Stimulated activated CD4-positive, alpha-beta T cell treated with anti-CD3 and anti-CD28 coated beads, TNF-alpha, amount 100 ng/mL, for 24 hours (primary cell): ENCODE measurements around the gene ZNRF3.
"Not testable (repeated sequence)": the region's sequence is repeated elsewhere in the genome, so short reads cannot be mapped to it uniquely, and the experiment has no call there.

Experiments used
- DNase-seq, 3 experiments: peaks; one replicate each; pipeline ENCODE4 v3.0.0-alpha.2; 2020; ENCODE audit warnings: low read depth in 3 of 3

ZNRF3 gene

DNA sequence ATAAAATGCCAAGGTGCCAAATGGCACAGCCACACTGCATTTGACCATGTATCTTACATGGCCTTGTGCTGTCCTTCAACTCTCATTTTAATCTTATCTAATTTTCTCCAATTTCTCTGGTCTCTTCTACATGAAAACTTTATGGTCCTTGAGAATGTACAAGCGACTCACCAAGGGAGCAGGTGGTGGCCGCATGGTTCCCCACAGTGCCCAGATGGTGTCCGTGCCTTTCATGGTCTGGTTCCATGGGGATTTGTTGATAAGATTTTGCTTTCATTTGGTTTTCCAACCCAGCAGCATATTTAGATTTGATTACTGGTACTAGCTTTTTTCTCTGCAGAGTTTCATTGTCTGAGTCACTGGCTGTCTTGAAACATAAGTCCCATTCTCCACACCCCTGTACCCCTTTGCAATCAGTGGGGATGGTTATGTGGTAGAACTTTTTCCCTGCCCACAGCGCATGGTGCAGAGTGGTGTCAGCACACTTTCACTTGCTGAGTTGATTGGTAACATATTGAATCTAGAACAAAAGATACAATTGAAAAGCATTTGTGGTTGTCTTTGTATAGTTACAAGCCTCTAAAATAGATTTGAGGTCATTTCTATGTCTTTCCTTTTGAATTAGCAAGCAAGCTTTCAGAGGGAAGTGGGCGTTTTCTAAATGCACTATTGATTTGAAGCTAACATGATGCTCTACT lies 24.1 kb downstream of the ZNRF3 start:
- peak; percentile 28 to 70 (median 43) for DNase-seq

- not testable (repeated sequence) for DNase-seq
These were observed 25.4 kb downstream of the ZNRF3 start for GRCh38 chr22:28908810-28909209.

DNA sequence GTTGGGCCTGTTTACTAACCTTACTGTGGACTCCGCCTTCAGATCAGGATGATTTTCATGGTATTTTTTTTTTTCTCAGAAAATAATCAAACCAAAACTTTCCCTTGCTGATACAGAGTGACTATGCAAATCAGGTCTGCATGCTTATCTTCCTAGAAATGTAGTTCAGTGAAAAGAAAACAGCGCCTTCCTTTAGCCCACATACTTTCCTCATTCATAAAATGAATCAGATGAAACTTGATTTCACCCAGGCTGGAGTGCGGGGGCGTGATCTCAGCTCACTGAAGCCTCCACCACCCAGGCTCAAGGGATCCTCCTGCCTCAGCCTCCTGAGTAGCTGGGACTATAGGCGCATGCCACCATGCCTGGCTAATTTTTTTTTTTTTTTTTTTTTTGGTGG lies 26.0 kb downstream of the ZNRF3 start:
- DNase-seq = peak; percentile 45 to 80 (median 56)

GRCh38 chr22:28910569-28911303 lies 27.4 kb downstream of the ZNRF3 start:
- DNase-seq = no peak

DNA sequence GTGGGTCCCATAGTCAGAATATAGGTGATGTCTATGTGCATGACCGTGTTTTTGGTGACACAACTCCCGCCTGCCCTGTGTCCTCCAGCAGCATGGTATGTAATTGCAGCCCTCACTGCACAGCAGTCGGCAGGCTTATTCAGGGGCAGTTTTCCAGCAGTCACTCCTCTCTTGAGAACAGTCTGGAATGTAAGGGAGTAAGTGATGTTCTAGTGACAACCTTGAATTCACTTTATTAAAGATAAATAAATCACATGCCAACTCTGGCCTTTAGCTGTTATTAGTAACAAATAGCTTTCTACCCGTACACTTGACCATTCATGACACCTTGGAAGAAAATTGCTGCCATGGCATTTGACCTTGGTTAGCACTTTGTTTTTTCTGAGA lies 27.9 kb downstream of the ZNRF3 start:
- no peak for DNase-seq

- no peak for DNase-seq
These were observed 28.7 kb downstream of the ZNRF3 start for GRCh38 chr22:28911777-28912669.

GRCh38 chr22:28914201-28914600 lies 30.8 kb downstream of the ZNRF3 start:
- no peak for DNase-seq

DNA sequence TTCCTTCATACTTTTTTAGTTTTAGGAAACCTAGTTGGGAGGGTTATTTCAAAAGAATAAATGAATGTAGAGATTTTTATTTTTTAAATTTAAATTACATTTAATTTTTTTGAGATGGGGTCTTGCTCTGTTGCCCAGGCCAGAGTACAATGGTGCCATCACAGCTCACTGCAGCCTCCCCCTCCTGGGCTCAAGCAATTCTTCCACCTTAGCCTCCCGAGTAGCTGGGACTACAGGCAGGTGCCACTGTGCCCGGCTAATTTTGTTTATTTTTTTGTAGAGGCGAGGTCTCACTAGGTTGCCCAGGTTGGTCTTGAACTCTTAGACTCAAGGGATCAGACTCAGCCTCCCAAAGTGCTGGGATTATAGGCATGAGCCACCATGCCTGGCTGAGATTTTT lies 32.6 kb downstream of the ZNRF3 start:
- DNase-seq = no peak

DNA sequence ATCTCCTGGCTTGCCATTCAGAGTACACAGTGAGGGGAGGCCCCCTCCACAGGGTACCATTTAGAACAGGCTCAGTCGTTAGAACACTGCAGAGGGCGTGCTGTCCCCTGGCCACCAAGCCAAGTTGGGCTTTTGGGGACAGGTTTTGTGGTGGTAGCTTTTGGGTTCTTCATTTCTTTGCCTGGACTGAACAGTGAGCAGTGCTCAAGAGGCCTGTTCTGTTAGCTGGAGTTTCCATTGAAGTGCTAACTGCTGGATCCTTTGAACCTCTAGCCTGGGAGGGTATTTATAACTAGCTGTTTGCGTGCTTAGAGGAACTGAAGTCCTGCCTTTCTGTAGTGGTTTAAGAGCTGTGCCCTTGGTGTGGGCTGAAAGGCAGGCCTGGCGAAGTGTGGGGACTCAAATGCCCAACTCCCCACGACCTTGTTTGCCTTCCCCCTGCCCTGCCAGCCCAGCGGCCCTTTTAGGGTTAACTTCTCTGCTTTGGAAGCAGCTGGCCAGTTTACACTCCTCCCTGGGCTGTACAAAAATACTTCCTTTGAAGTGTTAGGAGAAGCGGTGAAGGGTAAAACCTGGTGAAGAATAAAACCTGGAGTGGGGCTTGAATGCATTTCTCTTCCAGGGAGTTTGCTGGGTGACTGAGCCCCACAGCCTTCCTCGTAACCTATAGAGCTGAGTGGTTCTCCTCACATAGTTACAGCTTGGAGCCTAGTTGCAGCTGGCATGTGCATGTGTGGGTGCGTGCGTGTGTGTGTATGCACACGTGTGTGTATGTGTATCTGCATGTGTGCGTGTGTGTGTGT lies 34.6 kb downstream of the ZNRF3 start:
- no peak for DNase-seq

DNA sequence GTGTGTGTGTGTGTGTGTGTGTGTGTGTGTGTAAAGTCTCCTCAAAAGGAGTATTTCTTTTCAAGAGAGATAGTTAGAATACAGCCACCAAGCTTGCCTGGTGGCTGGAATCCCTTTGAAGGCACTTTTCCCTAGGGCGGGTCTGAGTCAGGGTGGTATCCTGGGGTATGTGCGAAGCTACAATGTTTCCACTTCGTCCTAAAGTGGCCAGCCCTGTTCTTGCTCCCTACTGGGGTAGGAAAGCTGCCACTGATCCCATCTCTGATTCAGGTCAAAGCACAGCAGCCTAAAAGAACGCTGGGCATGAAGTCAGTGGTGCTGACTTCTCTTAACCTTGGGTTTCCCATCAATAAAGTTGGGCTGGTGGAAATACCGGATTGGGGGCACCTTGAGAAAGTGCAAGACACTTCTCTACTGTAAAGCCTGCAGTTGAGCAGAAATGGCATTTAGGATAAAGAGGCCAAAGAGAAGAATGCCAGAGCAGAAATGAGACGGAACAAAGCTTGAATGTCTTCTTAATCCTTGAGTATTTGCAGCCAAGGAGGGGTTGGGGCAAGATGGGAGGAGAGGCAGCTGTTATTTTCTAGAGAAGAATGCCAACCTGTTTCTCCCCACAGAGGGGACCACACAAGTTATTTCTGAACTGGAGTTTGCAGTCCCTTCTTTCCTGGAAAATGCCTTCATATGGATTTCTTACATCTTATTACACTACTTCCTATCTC lies 35.3 kb downstream of the ZNRF3 start:
- DNase-seq = no peak

GRCh38 chr22:28920757-28921584 lies 37.6 kb downstream of the ZNRF3 start:
- DNase-seq = no peak

DNA sequence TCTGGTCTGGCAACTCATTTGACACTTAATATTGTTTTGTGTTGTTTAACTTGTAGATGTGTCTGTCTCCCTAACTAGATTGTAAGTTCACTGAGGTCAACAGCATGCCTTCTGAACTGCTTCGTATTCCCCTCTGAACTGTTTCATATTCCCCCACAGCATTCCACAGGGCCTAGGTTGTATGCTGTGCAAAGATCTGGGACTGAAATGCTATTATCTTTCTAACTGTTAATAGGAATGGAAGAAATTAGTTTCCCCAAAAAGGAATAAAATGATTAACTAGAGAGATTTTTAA lies 38.2 kb downstream of the ZNRF3 start:
- DNase-seq = no peak

DNA sequence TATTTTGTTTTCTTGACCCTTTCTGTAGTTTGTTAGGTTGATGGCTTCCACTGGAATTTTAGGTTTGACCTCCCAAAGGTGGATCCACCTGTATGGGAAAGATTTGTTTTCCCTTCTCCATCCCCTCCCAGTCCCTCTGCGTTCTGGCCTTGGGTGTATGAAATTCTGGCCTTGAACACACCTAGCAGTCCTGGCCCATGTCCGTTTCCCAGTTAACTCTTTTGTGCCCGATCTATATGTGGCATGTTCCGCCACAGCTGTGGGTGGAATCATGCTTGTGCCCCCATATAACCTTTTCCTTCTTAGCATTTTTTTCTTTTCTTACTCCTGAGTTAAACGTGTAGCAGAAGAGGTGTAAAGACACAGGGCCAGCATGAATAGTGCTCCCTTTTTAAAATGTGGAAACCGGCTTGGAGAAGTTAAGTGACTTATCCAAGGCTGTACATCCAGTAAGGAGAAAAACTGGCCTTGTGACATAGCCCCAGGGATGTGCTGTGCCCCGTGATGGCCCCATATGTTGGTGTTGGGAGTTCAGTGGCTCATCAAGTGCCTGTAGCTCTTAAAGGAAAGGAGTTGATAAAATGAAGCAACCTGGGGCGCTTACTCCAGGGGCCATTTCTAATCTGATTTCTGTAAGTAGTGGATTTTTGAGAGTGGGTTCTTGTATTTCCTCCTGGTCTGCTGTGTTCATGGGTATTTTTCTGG lies 39.3 kb downstream of the ZNRF3 start:
- DNase-seq = no peak

DNA sequence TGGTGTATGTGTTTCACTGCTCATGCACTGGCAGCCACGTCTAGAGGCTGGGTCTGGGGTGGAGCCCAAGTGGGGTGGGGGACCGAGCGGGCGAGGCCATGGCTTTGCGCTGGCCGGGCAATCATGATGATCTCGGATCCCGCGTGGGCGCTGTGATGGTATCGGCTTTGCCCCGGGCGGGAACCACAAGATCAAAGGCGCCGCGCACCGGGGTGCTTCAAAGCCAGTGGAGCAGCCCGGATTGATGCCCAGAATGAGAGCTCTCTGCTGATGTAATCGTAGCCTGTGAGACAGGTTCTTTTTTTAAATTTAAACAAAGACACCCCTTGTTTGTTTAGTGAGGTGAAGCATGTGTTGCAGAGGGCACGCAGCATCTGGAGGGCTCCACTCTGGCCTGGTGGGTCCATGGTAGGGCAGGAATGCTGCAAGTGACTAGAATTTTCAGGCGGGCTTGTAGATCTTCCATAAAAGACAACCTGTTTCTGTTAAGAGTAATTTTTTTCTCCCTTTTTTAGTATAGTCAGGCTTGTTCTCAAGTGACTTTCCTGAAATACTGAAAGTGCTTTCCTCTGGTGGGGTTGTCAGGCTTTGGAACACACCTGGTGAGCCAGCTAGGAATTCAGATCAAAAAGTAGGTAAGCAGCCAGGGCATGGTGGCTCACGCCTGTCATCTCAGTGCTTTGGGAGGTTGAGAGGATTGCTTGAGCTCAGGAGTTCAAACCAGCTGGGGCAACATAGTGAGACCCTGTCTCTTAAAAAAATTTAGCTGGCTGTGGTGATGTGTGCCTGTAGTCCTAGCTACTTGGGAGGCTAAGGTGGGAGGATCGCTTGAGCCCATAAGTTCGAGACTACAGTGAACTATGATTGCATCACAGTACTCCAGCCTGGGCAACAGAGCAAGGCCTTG lies 40.7 kb downstream of the ZNRF3 start:
- DNase-seq = no peak

DNA sequence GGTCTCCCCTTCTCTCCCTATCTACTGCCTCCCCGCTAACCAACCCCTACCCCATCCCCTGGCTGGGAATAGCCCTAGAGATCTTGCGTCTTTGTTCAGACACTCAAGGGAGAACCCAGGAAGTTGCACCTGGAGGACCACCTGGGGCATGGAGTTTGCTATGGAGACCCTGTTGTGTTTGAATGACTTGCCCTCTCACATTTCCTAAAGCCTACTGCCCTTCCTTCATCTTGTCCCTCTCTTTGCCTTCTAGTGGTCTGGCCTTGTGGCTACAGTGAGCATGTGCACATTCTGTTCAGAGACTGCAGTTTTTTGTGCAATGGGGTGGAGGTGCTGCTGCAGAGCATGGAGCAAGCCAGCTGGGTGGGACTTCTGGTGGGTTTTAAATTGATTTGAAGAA lies 42.5 kb downstream of the ZNRF3 start:
- DNase-seq = no peak

DNA sequence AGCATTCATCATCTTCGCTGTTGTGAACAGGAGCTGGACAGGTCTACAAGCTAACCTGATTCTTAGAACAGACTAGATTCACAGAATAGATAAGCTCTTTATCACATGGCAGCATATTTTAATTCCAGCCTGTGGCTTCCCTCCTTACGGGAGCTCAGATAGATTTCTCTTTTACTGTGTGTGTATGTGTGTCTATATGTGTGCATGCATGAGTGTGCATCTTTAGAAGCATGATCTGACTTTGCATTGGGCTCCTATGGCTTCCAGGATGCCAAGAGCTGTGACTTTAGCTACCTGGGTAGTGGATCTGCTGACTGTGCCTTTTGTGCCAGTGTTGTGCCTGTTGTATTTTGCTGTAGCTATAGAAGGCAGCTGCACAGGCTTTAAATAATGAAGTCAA lies 44.3 kb downstream of the ZNRF3 start:
- DNase-seq = no peak

- DNase-seq = no peak
These were observed 45.8 kb downstream of the ZNRF3 start for GRCh38 chr22:28929197-28929596.

GRCh38 chr22:28930357-28931007 lies 47.1 kb downstream of the ZNRF3 start:
- no peak for DNase-seq
